ENCODE results near the gene AATK. TPM values are rescaled to one million over a fixed set of nuclear protein-coding genes. Genes with fewer than 3 reads are reported as not detected.

AATK gene
- polyA plus RNA-seq, 1 donor (not counting 4 experiments of a cell fraction or from before 2014, with no cell fraction given) = 0.16 TPM

DNA sequence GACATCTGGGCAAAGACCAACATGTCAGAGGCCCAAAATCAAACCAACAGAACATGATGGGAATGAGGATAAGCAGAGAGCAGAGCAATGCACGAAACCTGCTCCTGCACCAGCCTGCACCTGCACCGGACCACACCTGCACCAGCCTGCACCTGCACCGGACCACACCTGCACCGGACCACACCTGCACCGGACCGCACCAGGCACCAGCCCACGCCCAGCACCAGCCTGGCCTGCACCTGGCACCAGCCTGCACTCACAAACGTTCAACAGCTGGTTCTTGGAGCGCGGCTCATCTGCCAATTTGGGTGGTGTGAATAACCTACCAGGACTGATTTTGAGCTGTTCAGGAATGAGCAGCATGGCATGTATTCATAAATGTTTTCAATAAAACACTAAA, 38.6 kb upstream of the AATK start:
- peaks cover 0 to 5% of the 10 kb centered on the region in 2 experiments for H3K36me3 ChIP-seq (ENCODE audit: control insufficient read depth in 2 of 2, extremely low read depth in 1 of 2, insufficient read depth in 2 of 2, low read length in 2 of 2)
- no peaks in the 10 kb centered on the region for H3K4me1 ChIP-seq (ENCODE audit: control insufficient read depth, extremely low read depth, insufficient read depth, low read length)
- dilution Hi-C loops (cut with MboI; ENCODE audit: extremely low pct_ligation_motif_present, low sequenced_read_pairs) = no loop called here
- no peak overlapping the region for H3K4me3 ChIP-seq (ENCODE audit: control insufficient read depth in 2 of 3, extremely low read depth in 1 of 3, insufficient read depth in 2 of 3, low read depth in 1 of 3, low read length in 3 of 3)
- H4K20me1 ChIP-seq (ENCODE audit: control insufficient read depth, extremely low read depth, insufficient read depth, low read length) = no peaks in the 10 kb centered on the region
- no peaks in the 10 kb centered on the region for H3K9me3 ChIP-seq (ENCODE audit: control insufficient read depth, low read depth, low read length)
- H3K9ac ChIP-seq (ENCODE audit: control insufficient read depth, extremely low read depth, insufficient read depth, low read length) = no peak overlapping the region
- FAIRE-seq = no peak
- no peak overlapping the region for H3K4me2 ChIP-seq (ENCODE audit: control insufficient read depth, extremely low read depth, insufficient read depth, low read depth, low read length)
- H3K27me3 ChIP-seq (ENCODE audit: control insufficient read depth, extremely low read depth, insufficient read depth, low read length) = no peaks in the 10 kb centered on the region
- no peaks in the 10 kb centered on the region for H3K79me2 ChIP-seq (ENCODE audit: control insufficient read depth, insufficient read depth, low read length)
- H2AFZ ChIP-seq (ENCODE audit: control insufficient read depth, low read length) = no peak overlapping the region
- H3K9me1 ChIP-seq (ENCODE audit: control insufficient read depth, extremely low read depth, insufficient read depth, low read length) = no peaks in the 10 kb centered on the region
- H3K27ac ChIP-seq (ENCODE audit: control insufficient read depth, insufficient read depth, low read length) = no peak overlapping the region
- TF ChIP-seq EZH2 (IDR thresholded peaks at IDR 0.05; ENCODE audit: low read length) = no peak
- TF ChIP-seq, protein P1, sequence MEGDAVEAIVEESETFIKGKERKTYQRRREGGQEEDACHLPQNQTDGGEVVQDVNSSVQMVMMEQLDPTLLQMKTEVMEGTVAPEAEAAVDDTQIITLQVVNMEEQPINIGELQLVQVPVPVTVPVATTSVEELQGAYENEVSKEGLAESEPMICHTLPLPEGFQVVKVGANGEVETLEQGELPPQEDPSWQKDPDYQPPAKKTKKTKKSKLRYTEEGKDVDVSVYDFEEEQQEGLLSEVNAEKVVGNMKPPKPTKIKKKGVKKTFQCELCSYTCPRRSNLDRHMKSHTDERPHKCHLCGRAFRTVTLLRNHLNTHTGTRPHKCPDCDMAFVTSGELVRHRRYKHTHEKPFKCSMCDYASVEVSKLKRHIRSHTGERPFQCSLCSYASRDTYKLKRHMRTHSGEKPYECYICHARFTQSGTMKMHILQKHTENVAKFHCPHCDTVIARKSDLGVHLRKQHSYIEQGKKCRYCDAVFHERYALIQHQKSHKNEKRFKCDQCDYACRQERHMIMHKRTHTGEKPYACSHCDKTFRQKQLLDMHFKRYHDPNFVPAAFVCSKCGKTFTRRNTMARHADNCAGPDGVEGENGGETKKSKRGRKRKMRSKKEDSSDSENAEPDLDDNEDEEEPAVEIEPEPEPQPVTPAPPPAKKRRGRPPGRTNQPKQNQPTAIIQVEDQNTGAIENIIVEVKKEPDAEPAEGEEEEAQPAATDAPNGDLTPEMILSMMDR (optimal IDR thresholded peaks at IDR 0.05 in 1 of 3, IDR thresholded peaks at IDR 0.05 in 1 of 3, conservative IDR thresholded peaks at IDR 0.05 in 1 of 3; ENCODE audit: extremely low read depth in 1 of 3, insufficient read depth in 2 of 3, low read length in 3 of 3) = no peak
- no peak for DNase-seq (ENCODE audit: low read depth, low spot score)

DNA sequence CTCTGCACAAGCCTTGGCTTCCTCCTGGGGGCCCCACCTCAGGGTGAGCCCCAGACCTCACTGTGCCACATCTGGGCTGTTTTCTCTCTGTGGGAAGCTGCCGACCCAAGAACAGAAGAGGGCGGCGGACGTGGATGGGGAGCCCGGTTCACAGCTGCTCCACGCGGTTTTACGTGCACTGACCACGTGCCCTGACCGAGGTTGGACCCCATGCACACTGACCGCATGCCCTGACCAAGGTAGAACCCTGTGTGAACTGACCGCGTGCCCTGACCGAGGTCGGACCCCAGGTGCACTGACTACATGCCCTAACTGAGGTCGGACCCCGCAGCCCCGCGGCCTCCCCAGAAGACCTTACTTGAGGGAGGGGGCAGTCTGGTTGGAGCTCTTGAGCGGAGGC, 37.1 kb upstream of the AATK start:
- H3K4me1 ChIP-seq (ENCODE audit: control insufficient read depth, extremely low read depth, insufficient read depth, low read length) = no peaks in the 10 kb centered on the region
- FAIRE-seq = no peak

More for the DNA sequence above, 37.1 kb upstream of the AATK start:
- H3K9me1 ChIP-seq (ENCODE audit: control insufficient read depth, extremely low read depth, insufficient read depth, low read length) = no peaks in the 10 kb centered on the region
- H3K27ac ChIP-seq (ENCODE audit: control insufficient read depth, insufficient read depth, low read length) = no peak overlapping the region
- no peak for TF ChIP-seq EZH2 (IDR thresholded peaks at IDR 0.05; ENCODE audit: low read length)
- TF ChIP-seq, protein P1 (optimal IDR thresholded peaks at IDR 0.05 in 1 of 3, IDR thresholded peaks at IDR 0.05 in 1 of 3, conservative IDR thresholded peaks at IDR 0.05 in 1 of 3; ENCODE audit: extremely low read depth in 1 of 3, insufficient read depth in 2 of 3, low read length in 3 of 3) = no peak
- H2AFZ ChIP-seq (ENCODE audit: control insufficient read depth, low read length) = no peak overlapping the region
- no peak overlapping the region for H3K4me3 ChIP-seq (ENCODE audit: control insufficient read depth in 2 of 3, extremely low read depth in 1 of 3, insufficient read depth in 2 of 3, low read depth in 1 of 3, low read length in 3 of 3)
- dilution Hi-C loops (cut with MboI; ENCODE audit: extremely low pct_ligation_motif_present, low sequenced_read_pairs) = no loop called here
- H3K79me2 ChIP-seq (ENCODE audit: control insufficient read depth, insufficient read depth, low read length) = no peaks in the 10 kb centered on the region
- H3K9me3 ChIP-seq (ENCODE audit: control insufficient read depth, low read depth, low read length) = no peaks in the 10 kb centered on the region
- no peaks in the 10 kb centered on the region for H3K27me3 ChIP-seq (ENCODE audit: control insufficient read depth, extremely low read depth, insufficient read depth, low read length)
- peaks cover 0 to 5% of the 10 kb centered on the region in 2 experiments for H3K36me3 ChIP-seq (ENCODE audit: control insufficient read depth in 2 of 2, extremely low read depth in 1 of 2, insufficient read depth in 2 of 2, low read length in 2 of 2)
- no peak overlapping the region for H3K9ac ChIP-seq (ENCODE audit: control insufficient read depth, extremely low read depth, insufficient read depth, low read length)
- no peak overlapping the region for H3K4me2 ChIP-seq (ENCODE audit: control insufficient read depth, extremely low read depth, insufficient read depth, low read depth, low read length)
- no peaks in the 10 kb centered on the region for H4K20me1 ChIP-seq (ENCODE audit: control insufficient read depth, extremely low read depth, insufficient read depth, low read length)
- DNase-seq (ENCODE audit: low read depth, low spot score) = no peak

All from keratinocyte (primary cell).